ENCODE measurements around the gene MAGI2.

DNA sequence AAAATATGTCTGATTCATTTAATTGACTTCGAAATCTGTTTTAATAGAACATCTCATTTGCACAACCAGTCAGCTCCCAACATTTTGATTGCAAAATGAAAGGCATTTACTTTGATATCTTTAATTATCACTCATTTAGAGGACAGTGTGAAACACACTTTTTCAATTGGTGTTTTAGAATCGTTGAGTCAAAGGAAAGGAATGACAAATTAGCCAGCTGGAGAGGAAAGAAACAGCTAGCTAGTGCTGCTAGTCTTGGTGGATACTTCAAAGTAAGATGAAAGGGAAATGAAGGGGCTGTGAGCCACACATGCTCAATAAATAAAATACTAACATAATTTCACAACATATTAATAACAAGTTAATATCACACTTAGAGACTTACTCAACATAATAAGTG, 1084.7 kb downstream of the MAGI2 start:
- TF ChIP-seq POLR2AphosphoS5 (IDR thresholded peaks at IDR 0.05; ENCODE audit: low read depth, low read length) (no peak), POLR2A (IDR thresholded peaks at IDR 0.05; ENCODE audit: low read depth, low read length) (no peak), PAX5 (IDR thresholded peaks at IDR 0.05; ENCODE audit: insufficient read depth, low read length, severe bottlenecking) (no peak), TAF1 (IDR thresholded peaks at IDR 0.05; ENCODE audit: low read depth, low read length) (no peak)

Data from GM12891 (cell line).